Neural progenitor cell (in vitro differentiated cells): ENCODE data around the gene CACNA1D. TPM values are rescaled to one million over a fixed set of nuclear protein-coding genes. Genes with fewer than 3 reads are reported as not detected.

ENCODE experiments used
- DNase-seq: peaks from one replicate; pipeline ENCODE4 v3.0.0-alpha.2; 2016; ENCODE audit warnings: low spot score
- H2AFZ ChIP-seq: fragments of 200-600 bp; sonication (generic); replicated peaks from 2 replicates; pipeline ENCODE4 v1.6.1; 2016; ENCODE audit warnings: antibody characterized with exemption
- H3F3A ChIP-seq: fragments of 200-600 bp; sonication (generic); 2 replicates; pipeline ENCODE4 v1.6.1; 2016; ENCODE audit warnings: antibody characterized with exemption, low read depth
- H3K27ac ChIP-seq: fragments of 200-600 bp; sonication (generic); 2 replicates; pipeline ENCODE4 v1.5.1; 2016; ENCODE audit warnings: mild to moderate bottlenecking
- H3K27me3 ChIP-seq: fragments of 200-600 bp; sonication (generic); 2 replicates; pipeline ENCODE4 v1.6.1; 2016; ENCODE audit warnings: mild to moderate bottlenecking, moderate library complexity
- H3K36me3 ChIP-seq: fragments of 200-600 bp; sonication (generic); 2 replicates; pipeline ENCODE4 v1.5.1; 2016
- H3K4me1 ChIP-seq: fragments of 200-600 bp; sonication (generic); 2 replicates; pipeline ENCODE4 v1.6.1; 2016; ENCODE audit warnings: mixed run types
- H3K4me2 ChIP-seq: fragments of 200-600 bp; sonication (generic); 2 replicates; pipeline ENCODE4 v1.6.1; 2016
- H3K4me3 ChIP-seq: fragments of 200-600 bp; sonication (generic); 2 replicates; pipeline ENCODE4 v1.5.1; 2016
- H3K79me2 ChIP-seq: fragments of 200-600 bp; sonication (generic); 2 replicates; pipeline ENCODE4 v1.6.1; 2016; ENCODE audit warnings: low read depth
- H3K9ac ChIP-seq: fragments of 200-600 bp; sonication (generic); 2 replicates; pipeline ENCODE4 v1.6.1; 2016
- H3K9me3 ChIP-seq: fragments of 200-600 bp; sonication (generic); 2 replicates; pipeline ENCODE4 v1.5.1; 2016; ENCODE audit warnings: low read depth
- H4K20me1 ChIP-seq: fragments of 200-600 bp; sonication (generic); 2 replicates; pipeline ENCODE4 v1.6.1; 2016; ENCODE audit warnings: low read depth
- H3K27ac Mint-ChIP-seq: 3 replicates; pipeline ENCODE4 v1.8.0; 2021; ENCODE audit warnings: mixed read lengths
- H3K27me3 Mint-ChIP-seq: 2 replicates; pipeline ENCODE4 v1.8.0; 2022; ENCODE audit warnings: low read depth, mild to moderate bottlenecking, inconsistent platforms, moderate library complexity, mixed read lengths; ENCODE audit not compliant: insufficient read depth
- H3K36me3 Mint-ChIP-seq: 3 replicates; pipeline ENCODE4 v1.8.0; 2021; ENCODE audit warnings: mixed read lengths
- H3K4me1 Mint-ChIP-seq: 3 replicates; pipeline ENCODE4 v1.8.0; 2021; ENCODE audit warnings: mixed read lengths
- H3K4me3 Mint-ChIP-seq: 3 replicates; pipeline ENCODE4 v1.8.0; 2021; ENCODE audit warnings: mild to moderate bottlenecking, moderate library complexity, mixed read lengths
- H3K9me3 Mint-ChIP-seq: 3 replicates; pipeline ENCODE4 v1.8.0; 2020; ENCODE audit warnings: mixed read lengths
- EZH2 ChIP-seq: fragments of 200-600 bp; sonication (generic); IDR thresholded peaks from 2 replicates; pipeline ENCODE4 v1.6.1; 2017; ENCODE audit warnings: antibody characterized with exemption, mild to moderate bottlenecking, moderate library complexity
- EZH2phosphoT487 ChIP-seq: fragments of 200-600 bp; sonication (generic); IDR thresholded peaks from 2 replicates; pipeline ENCODE4 v1.6.1; 2017; ENCODE audit warnings: antibody characterized with exemption
- total RNA-seq: library from RNA; depleted of rRNA; stranded (reverse); fragments of >200 nt; gene quantifications from 2 replicates; pipeline ENCODE4 v1.2.3, GENCODE V29; 2015; ENCODE audit warnings: low replicate concordance
- TF ChIP-seq, protein P1 (sequence below): fragments of 200-600 bp; sonication (generic); IDR thresholded peaks from 2 replicates; pipeline ENCODE4 v1.5.1; 2017; ENCODE audit warnings: antibody characterized with exemption, mild to moderate bottlenecking

Gene CACNA1D
- total RNA-seq, 1 donor from 2014 or later, result 4.7 TPM

DNA sequence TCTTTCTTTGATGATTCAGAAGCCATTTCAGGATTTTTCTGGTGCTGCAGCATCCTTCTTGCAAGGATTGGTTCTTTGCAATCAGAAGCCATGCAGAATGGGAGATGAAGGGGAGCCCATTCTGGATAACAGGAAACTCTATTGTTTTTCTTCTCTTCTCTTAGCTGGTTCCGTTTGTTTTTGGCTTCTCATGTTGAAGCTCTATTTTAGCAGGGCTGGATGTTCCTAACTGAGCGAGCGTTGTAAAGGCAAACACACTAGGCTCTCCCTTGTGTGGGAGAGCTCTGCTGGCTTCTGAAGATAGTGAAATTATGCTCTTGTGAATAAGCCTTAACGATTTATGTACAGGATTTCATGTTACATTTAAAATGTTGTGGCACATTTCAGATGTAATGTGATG lies 8.3 kb downstream of the CACNA1D start:
- no peak for DNase-seq
- TF ChIP-seq EZH2 (no peak), EZH2phosphoT487 (no peak)
- TF ChIP-seq, protein P1, sequence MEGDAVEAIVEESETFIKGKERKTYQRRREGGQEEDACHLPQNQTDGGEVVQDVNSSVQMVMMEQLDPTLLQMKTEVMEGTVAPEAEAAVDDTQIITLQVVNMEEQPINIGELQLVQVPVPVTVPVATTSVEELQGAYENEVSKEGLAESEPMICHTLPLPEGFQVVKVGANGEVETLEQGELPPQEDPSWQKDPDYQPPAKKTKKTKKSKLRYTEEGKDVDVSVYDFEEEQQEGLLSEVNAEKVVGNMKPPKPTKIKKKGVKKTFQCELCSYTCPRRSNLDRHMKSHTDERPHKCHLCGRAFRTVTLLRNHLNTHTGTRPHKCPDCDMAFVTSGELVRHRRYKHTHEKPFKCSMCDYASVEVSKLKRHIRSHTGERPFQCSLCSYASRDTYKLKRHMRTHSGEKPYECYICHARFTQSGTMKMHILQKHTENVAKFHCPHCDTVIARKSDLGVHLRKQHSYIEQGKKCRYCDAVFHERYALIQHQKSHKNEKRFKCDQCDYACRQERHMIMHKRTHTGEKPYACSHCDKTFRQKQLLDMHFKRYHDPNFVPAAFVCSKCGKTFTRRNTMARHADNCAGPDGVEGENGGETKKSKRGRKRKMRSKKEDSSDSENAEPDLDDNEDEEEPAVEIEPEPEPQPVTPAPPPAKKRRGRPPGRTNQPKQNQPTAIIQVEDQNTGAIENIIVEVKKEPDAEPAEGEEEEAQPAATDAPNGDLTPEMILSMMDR, result no peak
- H3K4me1 Mint-ChIP-seq, result peaks cover 35% of the 10 kb centered on the region
- no peak overlapping the region for H3K27ac Mint-ChIP-seq
- Histone ChIP-seq H3K9ac (no peak overlapping the region), H3K36me3 (no peaks in the 10 kb centered on the region), H3K4me1 (no peaks in the 10 kb centered on the region), H3K4me3 (no peak overlapping the region), H2AFZ (peak overlapping the region; percentile 15), H3K4me2 (no peak overlapping the region), H4K20me1 (no peaks in the 10 kb centered on the region), H3F3A (no peaks in the 10 kb centered on the region), H3K9me3 (no peaks in the 10 kb centered on the region), H3K27me3 (peaks cover 11% of the 10 kb centered on the region), H3K79me2 (no peaks in the 10 kb centered on the region), H3K27ac (no peak overlapping the region)
- no peaks in the 10 kb centered on the region for H3K36me3 Mint-ChIP-seq
- peaks cover 11% of the 10 kb centered on the region for H3K27me3 Mint-ChIP-seq
- H3K9me3 Mint-ChIP-seq, result no peaks in the 10 kb centered on the region
- no peak overlapping the region for H3K4me3 Mint-ChIP-seq

DNA sequence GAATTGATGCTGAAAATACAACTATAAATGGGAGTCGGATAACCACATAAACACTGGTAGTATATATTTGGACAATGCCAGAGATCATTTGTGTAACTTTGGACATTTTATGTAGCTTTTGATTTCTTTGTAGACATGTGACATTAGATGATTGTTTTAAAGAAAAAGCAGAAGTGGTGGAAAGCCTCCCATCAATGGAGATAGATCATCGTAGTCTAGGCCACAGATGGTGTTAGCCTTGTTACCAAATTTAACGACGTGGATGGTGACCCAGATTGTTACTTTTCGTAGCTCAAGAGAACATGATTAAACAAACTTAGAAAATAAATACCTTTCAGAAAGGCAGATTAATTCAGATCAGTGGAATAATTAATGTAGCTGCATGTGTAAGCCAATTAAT lies 8.8 kb downstream of the CACNA1D start:
- Histone ChIP-seq H3K4me2 (no peak overlapping the region), H3K36me3 (no peaks in the 10 kb centered on the region), H3K27me3 (peaks cover 7% of the 10 kb centered on the region), H3K27ac (no peak overlapping the region), H3F3A (no peaks in the 10 kb centered on the region), H3K9me3 (no peaks in the 10 kb centered on the region), H2AFZ (peak overlapping the region; percentile 15), H3K4me3 (no peak overlapping the region), H3K4me1 (no peaks in the 10 kb centered on the region), H3K9ac (no peak overlapping the region), H4K20me1 (no peaks in the 10 kb centered on the region), H3K79me2 (no peaks in the 10 kb centered on the region)
- no peak overlapping the region for H3K4me3 Mint-ChIP-seq
- DNase-seq, result no peak
- peaks cover 30% of the 10 kb centered on the region for H3K4me1 Mint-ChIP-seq
- peaks cover 7% of the 10 kb centered on the region for H3K27me3 Mint-ChIP-seq
- H3K9me3 Mint-ChIP-seq, result no peaks in the 10 kb centered on the region
- no peaks in the 10 kb centered on the region for H3K36me3 Mint-ChIP-seq
- TF ChIP-seq EZH2, result no peak
- TF ChIP-seq, protein P1, result no peak
- TF ChIP-seq EZH2phosphoT487, result no peak
- no peak overlapping the region for H3K27ac Mint-ChIP-seq

DNA sequence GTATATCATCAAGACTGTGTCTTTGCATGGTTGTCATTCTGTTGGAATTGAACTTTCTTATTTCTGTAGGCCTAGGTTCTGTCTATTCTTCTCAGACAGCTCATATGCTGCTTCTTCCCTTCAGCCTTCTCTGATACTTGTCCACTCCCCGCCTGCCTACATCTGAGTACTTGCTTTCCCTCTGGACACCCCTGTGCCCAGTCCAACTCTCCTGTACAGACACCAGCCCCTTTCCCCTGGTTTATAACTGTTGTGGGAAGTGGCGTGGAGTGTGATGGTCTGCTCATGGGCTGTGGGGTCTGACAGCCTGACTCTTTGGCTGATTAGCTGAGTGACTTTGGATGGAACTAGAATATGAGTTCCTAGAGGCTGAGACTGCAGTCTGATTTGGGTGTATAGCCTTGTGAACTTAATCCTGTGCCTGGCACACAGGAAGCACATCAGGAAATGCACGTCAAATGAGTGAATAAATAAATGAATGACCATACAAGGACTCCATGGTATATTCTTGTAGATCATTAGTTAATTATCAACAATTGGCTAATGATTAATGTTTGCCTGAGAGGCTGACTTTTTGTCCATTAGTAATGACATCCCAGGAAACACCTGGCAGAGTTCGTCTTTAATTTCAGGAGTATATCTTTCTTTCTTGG lies 11.8 kb downstream of the CACNA1D start:
- Histone ChIP-seq H3K4me2 (no peak overlapping the region), H3K9ac (no peak overlapping the region), H3K27ac (no peak overlapping the region), H3K36me3 (no peaks in the 10 kb centered on the region), H3K4me1 (peaks cover 10% of the 10 kb centered on the region), H2AFZ (no peak overlapping the region), H3K27me3 (no peaks in the 10 kb centered on the region), H3K9me3 (no peaks in the 10 kb centered on the region), H4K20me1 (no peaks in the 10 kb centered on the region), H3K79me2 (no peaks in the 10 kb centered on the region), H3F3A (no peaks in the 10 kb centered on the region), H3K4me3 (no peak overlapping the region)
- no peak overlapping the region for H3K4me3 Mint-ChIP-seq
- H3K4me1 Mint-ChIP-seq, result peaks cover 16% of the 10 kb centered on the region
- H3K36me3 Mint-ChIP-seq, result no peaks in the 10 kb centered on the region
- H3K27ac Mint-ChIP-seq, result no peak overlapping the region
- H3K27me3 Mint-ChIP-seq, result peaks cover 4% of the 10 kb centered on the region
- TF ChIP-seq EZH2, result no peak
- TF ChIP-seq, protein P1, result no peak
- no peak for TF ChIP-seq EZH2phosphoT487
- DNase-seq, result no peak
- H3K9me3 Mint-ChIP-seq, result no peaks in the 10 kb centered on the region
